GM19455 (cell line): Measurements from ENCODE around the gene CNNM2.
"Not testable (repeated sequence)": the region's sequence is repeated elsewhere in the genome, so short reads cannot be mapped to it uniquely, and the experiment has no call there.

Source experiments
- ATAC-seq: cut with Tn5 transposase; IDR thresholded peaks from one replicate; pipeline ENCODE4 v1.9.1; 2021; ENCODE audit not compliant: unreplicated experiment

Gene CNNM2

DNA sequence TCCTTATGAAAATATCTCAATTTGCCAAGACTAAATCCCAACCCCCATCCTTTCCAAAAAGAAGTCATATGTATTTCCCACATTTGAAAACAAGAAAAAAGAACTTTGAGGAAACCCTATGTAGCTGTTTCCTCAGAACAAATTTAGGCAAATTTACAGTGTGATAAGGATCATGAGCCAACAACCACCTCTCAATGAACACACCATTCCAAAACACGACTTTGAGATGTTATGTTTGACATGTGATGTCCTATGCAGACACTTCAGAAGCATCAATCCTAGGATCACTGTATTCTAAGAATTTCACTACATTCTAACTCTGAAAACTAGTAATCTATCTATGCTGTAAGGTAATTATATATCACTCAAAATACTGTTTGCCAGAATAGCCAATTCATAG lies 212.8 kb downstream of the CNNM2 start:
- no peak for ATAC-seq

- not testable (repeated sequence) for ATAC-seq
Observed at GRCh38 chr10:103135168-103135567, 217.1 kb downstream of the CNNM2 start.

GRCh38 chr10:103139803-103140202 lies 221.7 kb downstream of the CNNM2 start:
- no peak for ATAC-seq
